Measurements from ENCODE around the gene SPNS3.

Gene SPNS3

GRCh38 chr17:4465786-4466185 is 32.0 kb downstream of the SPNS3 start:
- in situ Hi-C loops (cut with MboI; ENCODE audit: low sequenced_read_pairs): no loop called here
- Histone ChIP-seq H3K4me3 (no peak overlapping the region), H3K36me3 (replicated peaks) (no peaks in the 10 kb centered on the region), H3K9me3 (no peaks in the 10 kb centered on the region), H3K4me1 (no peaks in the 10 kb centered on the region), H3K27me3 (ENCODE audit: low read depth) (no peaks in the 10 kb centered on the region)
- DNase-seq (ENCODE audit: low spot score in 2 of 2): no peak

DNA sequence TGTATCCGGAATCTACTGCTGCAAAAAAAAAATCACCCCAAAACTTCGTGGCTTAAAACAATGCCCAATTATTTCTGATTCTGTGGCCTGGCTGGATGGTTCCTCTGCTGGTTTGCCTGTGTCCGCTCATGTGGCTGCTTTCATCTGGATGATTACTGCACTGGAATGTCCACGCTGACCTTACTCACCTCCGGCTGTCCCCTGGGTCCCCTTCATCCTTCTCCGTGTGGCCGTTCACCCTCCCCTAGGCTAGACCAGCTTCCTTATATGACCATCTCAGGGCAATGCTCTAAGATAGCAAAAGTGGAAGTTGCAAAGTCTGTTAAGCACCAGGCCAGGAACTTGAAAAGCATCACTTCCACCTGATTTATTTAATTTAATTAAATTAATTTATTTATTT is 33.5 kb downstream of the SPNS3 start:
- H3K9me3 ChIP-seq: no peaks in the 10 kb centered on the region
- in situ Hi-C loops (cut with MboI; ENCODE audit: low sequenced_read_pairs): no loop called here

DNA sequence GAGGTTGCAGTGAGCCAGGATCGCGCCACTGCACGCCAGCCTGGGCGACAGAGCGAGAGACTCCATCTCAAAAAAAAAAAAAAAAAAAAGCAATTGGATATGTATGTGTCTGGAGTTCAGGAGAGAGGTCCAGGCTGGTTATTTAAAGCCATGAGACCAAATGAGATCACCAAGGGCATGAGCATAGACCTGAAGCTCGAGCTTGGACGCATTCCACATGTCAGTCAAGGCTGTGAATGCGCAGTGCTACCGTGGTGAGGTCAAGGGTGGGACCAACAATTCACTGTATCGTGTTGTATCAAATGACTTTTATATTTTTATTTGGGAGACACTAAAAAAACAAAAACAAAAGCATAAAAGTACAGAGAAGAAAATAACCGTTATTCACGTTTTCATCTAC is 35.8 kb downstream of the SPNS3 start:
- Histone ChIP-seq H3K27me3 (ENCODE audit: low read depth) (no peaks in the 10 kb centered on the region), H3K4me3 (no peak overlapping the region), H3K4me1 (no peaks in the 10 kb centered on the region), H3K9me3 (no peaks in the 10 kb centered on the region), H3K36me3 (replicated peaks) (no peaks in the 10 kb centered on the region)
- in situ Hi-C loops (cut with MboI; ENCODE audit: low sequenced_read_pairs): no loop called here
- DNase-seq (ENCODE audit: low spot score in 2 of 2): no peak

More for the DNA sequence above, 33.5 kb downstream of the SPNS3 start:
- no peak for DNase-seq (ENCODE audit: low spot score in 2 of 2)
- Histone ChIP-seq H3K27me3 (ENCODE audit: low read depth) (no peaks in the 10 kb centered on the region), H3K36me3 (replicated peaks) (no peaks in the 10 kb centered on the region), H3K4me3 (no peak overlapping the region), H3K4me1 (no peaks in the 10 kb centered on the region)

DNA sequence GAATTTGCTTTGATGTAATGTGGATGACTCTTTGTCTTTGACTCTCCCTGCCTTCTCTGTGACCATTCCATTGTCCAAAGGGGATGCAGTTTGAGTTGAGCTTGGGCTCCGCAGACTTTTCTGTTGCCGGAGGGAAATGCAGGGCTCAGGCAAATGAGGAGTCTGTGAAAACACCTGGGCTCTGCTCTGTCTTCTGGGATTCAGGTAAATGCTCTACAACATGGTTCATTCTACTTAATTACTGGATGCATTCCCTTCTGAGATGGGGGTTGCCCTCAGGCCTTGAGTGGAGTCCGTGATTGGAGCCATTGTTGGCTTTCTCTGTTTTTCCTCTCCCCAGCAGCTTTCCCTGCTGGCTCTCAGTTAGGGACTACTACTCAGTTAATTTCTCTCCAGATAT is 38.5 kb downstream of the SPNS3 start:
- Histone ChIP-seq H3K27me3 (ENCODE audit: low read depth) (no peaks in the 10 kb centered on the region), H3K4me1 (no peaks in the 10 kb centered on the region), H3K36me3 (replicated peaks) (no peaks in the 10 kb centered on the region), H3K9me3 (no peaks in the 10 kb centered on the region), H3K4me3 (no peak overlapping the region)
- DNase-seq (ENCODE audit: low spot score in 2 of 2): no peak
- in situ Hi-C loops (cut with MboI; ENCODE audit: low sequenced_read_pairs): no loop called here

- in situ Hi-C loops (cut with MboI; ENCODE audit: low sequenced_read_pairs): no loop called here
- Histone ChIP-seq H3K27me3 (ENCODE audit: low read depth) (no peaks in the 10 kb centered on the region), H3K4me1 (no peaks in the 10 kb centered on the region), H3K4me3 (no peak overlapping the region), H3K9me3 (no peaks in the 10 kb centered on the region), H3K36me3 (replicated peaks) (no peaks in the 10 kb centered on the region)
- no peak for DNase-seq (ENCODE audit: low spot score in 2 of 2)
Observed at GRCh38 chr17:4474093-4474492, 40.4 kb downstream of the SPNS3 start.

DNA sequence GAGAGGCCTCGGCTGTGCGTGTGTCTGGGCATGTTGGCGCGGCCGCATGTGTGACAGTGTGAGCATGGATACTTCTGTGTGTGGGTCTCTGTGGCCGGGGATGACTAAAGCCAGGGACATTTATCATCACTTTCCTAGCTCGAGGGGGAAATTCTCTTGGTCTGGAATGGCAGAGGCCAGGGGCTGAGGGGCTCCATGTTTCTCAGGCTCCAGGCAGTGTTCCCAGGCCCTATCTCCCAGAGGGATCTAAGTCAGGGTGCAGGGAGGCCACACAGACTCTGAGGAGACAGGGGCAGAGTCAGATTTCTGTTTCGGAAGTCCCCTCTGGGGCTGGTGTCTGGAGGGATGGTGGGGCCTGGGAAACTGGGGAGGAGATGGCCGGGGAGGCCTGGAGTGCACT is 41.3 kb downstream of the SPNS3 start:
- Histone ChIP-seq H3K4me3 (no peak overlapping the region), H3K9me3 (no peaks in the 10 kb centered on the region), H3K4me1 (no peaks in the 10 kb centered on the region), H3K36me3 (replicated peaks) (no peaks in the 10 kb centered on the region), H3K27me3 (ENCODE audit: low read depth) (no peaks in the 10 kb centered on the region)
- in situ Hi-C loops (cut with MboI; ENCODE audit: low sequenced_read_pairs): no loop called here
- no peak for DNase-seq (ENCODE audit: low spot score in 2 of 2)

DNA sequence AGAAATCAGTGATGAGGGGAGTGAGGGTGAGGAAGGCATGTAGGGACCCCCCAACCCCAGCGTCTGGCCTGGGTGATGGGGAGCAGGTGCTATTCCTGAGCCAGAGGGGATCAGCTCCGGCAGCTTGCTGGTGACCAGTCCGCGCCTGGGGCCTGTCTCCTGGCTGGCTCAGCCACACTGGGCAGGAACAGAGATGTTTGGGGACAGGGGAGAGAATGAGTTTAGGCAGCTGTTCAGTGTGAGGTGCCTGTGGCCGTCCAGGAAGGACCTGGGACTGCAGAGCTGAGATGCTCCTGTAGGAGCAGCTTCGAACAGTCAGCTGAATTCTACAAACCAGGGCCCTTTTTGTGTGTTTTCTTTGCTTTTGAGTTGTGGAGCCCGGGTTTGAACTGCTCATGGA is 41.7 kb downstream of the SPNS3 start:
- no peak for DNase-seq (ENCODE audit: low spot score in 2 of 2)
- in situ Hi-C loops (cut with MboI; ENCODE audit: low sequenced_read_pairs): no loop called here
- H3K27me3 ChIP-seq (ENCODE audit: low read depth): no peaks in the 10 kb centered on the region
- H3K4me1 ChIP-seq: no peaks in the 10 kb centered on the region
- no peaks in the 10 kb centered on the region for H3K9me3 ChIP-seq
- H3K4me3 ChIP-seq: no peak overlapping the region
- no peaks in the 10 kb centered on the region for H3K36me3 ChIP-seq (replicated peaks)

GRCh38 chr17:4476017-4476416 is 42.3 kb downstream of the SPNS3 start:
- DNase-seq (ENCODE audit: low spot score in 2 of 2): no peak
- Histone ChIP-seq H3K27me3 (ENCODE audit: low read depth) (no peaks in the 10 kb centered on the region), H3K4me3 (no peak overlapping the region), H3K9me3 (no peaks in the 10 kb centered on the region), H3K4me1 (no peaks in the 10 kb centered on the region), H3K36me3 (replicated peaks) (no peaks in the 10 kb centered on the region)
- in situ Hi-C loops (cut with MboI; ENCODE audit: low sequenced_read_pairs): no loop called here

- Histone ChIP-seq H3K36me3 (replicated peaks) (no peaks in the 10 kb centered on the region), H3K4me3 (no peak overlapping the region), H3K27me3 (ENCODE audit: low read depth) (no peaks in the 10 kb centered on the region), H3K9me3 (no peaks in the 10 kb centered on the region), H3K4me1 (no peaks in the 10 kb centered on the region)
- in situ Hi-C loops (cut with MboI; ENCODE audit: low sequenced_read_pairs): no loop called here
- no peak for DNase-seq (ENCODE audit: low spot score in 2 of 2)
Observed at GRCh38 chr17:4476511-4477070, 42.9 kb downstream of the SPNS3 start.

DNA sequence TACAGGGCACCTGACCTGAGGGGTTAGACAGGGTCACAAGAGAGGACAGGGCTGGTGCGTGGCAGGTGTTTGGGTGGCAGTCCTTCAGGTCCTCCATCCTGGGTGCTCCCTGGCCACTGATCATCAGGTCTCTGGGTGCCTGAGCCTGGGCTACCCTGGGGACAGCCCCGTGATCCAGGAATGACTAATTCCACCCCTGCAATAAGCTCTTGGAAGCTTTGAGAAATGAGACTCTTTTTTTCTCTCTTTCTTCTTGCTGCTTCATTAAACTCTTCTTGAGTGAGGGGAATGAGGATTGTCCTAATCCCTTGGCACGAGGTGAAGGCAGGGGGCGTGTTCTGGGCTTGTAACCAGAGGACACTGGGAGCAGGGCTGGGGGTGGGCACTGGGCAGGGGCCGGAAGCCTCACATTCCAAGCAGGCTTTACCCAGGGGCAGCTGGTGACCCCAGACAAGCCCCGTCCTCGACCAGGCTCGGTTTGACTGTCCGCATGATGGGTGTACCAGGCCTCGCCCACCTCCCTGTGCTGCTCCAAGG is 43.6 kb downstream of the SPNS3 start:
- no peaks in the 10 kb centered on the region for H3K9me3 ChIP-seq
- in situ Hi-C loops (cut with MboI; ENCODE audit: low sequenced_read_pairs): no loop called here
- no peak for DNase-seq (ENCODE audit: low spot score in 2 of 2)
- no peaks in the 10 kb centered on the region for H3K4me1 ChIP-seq
- H3K36me3 ChIP-seq (replicated peaks): no peaks in the 10 kb centered on the region
- H3K4me3 ChIP-seq: no peak overlapping the region
- no peaks in the 10 kb centered on the region for H3K27me3 ChIP-seq (ENCODE audit: low read depth)

DNA sequence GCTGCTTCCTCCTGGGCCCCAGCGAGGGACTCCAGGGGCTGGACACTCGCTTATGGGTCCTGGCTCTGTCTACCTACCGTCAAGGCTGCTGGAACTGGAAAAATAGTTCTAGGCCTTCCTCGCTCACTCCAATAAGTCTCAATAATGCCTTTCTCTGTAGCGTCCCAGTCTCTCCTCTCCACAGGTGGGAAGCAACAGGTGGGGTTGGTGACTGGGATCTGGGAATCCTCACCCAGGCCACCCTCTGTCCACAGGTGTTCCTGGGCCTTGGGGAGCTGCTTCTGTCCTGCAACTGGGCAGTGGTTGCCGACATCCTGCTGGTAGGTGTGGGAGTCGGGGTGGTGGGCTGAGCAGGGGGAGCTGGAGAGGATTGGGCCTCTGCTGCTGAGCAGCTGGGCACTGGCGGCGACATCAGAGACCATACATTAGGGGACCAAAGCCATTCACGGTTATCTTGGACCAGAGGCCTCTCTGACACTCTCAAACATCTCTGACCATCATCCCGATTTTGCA is 44.6 kb downstream of the SPNS3 start:
- H3K36me3 ChIP-seq (replicated peaks): no peaks in the 10 kb centered on the region
- in situ Hi-C loops (cut with MboI; ENCODE audit: low sequenced_read_pairs): no loop called here
- no peak for DNase-seq (ENCODE audit: low spot score in 2 of 2)
- H3K27me3 ChIP-seq (ENCODE audit: low read depth): no peaks in the 10 kb centered on the region
- no peak overlapping the region for H3K4me3 ChIP-seq
- H3K9me3 ChIP-seq: no peaks in the 10 kb centered on the region
- H3K4me1 ChIP-seq: no peaks in the 10 kb centered on the region

DNA sequence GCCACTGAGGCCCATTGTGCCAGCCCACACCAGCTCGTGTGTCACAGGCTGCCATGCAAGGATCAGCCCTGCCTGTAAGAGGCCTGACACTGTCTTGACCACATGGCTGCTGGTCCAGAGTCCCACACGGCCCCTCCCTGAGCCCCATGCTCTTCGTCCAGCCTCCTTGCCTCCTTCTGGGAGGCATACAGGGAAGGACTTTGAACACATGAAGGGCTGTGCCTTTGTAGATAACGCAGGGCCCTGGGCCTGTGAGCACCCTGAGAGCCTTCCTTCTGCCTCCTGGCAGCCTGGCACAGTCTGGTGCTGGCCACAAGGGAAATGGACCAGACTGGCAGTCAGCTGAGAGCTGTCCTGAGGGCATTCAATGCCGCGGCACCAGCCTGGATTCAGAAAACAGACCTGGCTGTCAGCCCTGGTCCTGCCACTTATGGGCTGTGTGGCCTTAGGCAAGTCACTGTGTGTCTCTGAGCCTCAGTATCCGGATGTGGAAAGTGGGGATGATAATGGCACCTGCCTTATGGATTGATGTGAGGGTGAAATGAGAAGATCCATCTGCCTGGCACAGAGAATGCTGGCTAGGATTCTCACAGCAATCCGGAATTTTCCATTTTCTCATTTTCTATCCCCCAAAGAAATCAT is 45.7 kb downstream of the SPNS3 start:
- H3K4me1 ChIP-seq: no peaks in the 10 kb centered on the region
- no peak overlapping the region for H3K4me3 ChIP-seq
- no peaks in the 10 kb centered on the region for H3K9me3 ChIP-seq
- in situ Hi-C loops (cut with MboI; ENCODE audit: low sequenced_read_pairs): no loop called here
- H3K27me3 ChIP-seq (ENCODE audit: low read depth): no peaks in the 10 kb centered on the region
- DNase-seq (ENCODE audit: low spot score in 2 of 2): no peak
- H3K36me3 ChIP-seq (replicated peaks): no peaks in the 10 kb centered on the region

DNA sequence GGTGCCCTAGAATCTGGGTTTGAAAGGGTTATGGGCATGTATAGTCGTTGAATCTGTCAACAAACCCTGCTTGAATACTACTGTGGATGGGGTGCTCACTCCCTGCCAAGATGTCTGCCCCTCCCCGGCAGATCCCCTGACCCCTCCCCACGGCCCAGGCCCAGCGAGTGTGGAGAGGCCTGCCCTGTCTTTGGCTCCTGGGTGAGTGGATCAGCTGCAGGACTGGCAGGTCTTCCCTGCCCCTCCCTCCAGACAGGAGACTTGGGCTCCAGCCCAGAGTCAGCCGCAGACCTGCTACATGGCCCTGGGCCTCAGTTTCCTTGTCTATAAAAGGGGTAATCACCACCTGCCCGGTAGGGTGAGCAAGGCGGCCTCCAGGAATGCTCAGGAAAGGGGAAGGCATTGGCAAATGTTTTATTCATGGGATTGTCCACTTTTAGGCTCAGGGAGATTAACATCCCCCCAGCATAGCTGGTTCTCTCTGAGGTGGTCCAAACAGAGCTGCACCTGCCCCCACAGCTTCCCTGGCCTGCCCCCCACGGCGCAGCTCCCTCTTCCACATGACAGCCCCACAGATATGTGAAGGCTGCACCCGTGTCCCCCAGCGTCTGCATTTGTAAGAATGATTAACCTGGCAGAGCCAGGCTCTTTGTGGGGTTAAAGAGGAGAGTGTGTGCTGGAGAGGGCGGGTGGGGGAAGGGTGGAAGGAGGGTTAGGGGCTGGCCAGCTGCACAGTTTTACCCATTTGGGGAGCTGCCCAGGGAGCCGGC is 46.4 kb downstream of the SPNS3 start:
- DNase-seq (ENCODE audit: low spot score in 2 of 2): no peak
- Histone ChIP-seq H3K27me3 (ENCODE audit: low read depth) (no peaks in the 10 kb centered on the region), H3K4me1 (no peaks in the 10 kb centered on the region), H3K9me3 (no peaks in the 10 kb centered on the region), H3K4me3 (no peak overlapping the region), H3K36me3 (replicated peaks) (no peaks in the 10 kb centered on the region)
- in situ Hi-C loops (cut with MboI; ENCODE audit: low sequenced_read_pairs): no loop called here

All from HAP-1 (cell line).